ENCODE results near the gene ANGPT4. TPM values are rescaled to one million over a fixed set of nuclear protein-coding genes. Genes with fewer than 3 reads are reported as not detected.

The ANGPT4 gene
- total RNA-seq, 1 donor from 2014 or later, result not detected

DNA sequence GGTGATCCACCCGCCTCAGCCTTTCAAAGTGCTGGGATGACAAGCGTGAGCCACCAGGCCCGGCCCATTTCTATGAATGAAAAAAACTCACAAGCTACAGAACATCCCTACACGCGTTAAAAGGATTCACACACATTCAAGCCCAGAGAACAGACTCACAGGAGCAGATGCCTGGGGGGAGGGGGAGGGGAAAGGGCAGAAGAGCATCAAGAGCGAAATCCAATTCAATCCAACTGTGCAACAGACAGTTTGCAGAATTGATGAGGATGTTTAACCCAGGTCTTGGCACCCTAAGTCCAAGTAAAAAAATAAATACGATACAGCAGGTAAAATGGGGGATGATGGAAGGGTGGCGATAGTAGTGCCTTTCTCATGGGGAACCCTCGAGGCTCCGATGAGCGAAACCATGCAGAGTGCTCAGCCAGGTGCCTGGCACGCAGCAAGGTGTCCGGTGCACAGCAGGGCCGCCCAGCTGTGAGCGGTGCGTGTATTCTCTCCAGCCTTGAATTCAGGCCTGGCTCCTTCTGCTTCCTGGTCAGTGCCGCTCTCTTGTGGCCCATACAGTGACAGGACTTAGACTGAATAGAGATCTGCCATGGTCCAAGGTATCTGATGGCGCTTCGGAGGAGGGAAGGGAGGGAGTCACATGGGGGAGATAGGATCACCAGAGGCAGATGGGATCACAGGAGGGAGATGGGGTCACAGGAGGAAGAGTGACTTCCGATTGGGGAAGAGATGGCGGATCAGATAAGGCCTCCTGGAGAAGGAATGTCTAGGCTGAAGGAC, 35.4 kb upstream of the ANGPT4 start:
- H3K27ac Mint-ChIP-seq, result no peak overlapping the region
- ChIA-PET CTCF (interaction anchor here (1.4 kb wide), 1 partner anchor 136 kb away, joined by 4 read pairs; no protein-coding TSS in a partner anchor), POLR2A (no interaction called here)
- H3K4me1 Mint-ChIP-seq, result peaks cover 2% of the 10 kb centered on the region
- DNase-seq (no peak), ATAC-seq (ENCODE audit: low read depth) (no peak)
- no peaks in the 10 kb centered on the region for H3K36me3 Mint-ChIP-seq (ENCODE audit: low read depth)
- H3K4me3 Mint-ChIP-seq, result no peak overlapping the region
- H3K27me3 Mint-ChIP-seq, result peaks cover 31% of the 10 kb centered on the region
- no peaks in the 10 kb centered on the region for H3K9me3 Mint-ChIP-seq
- TF ChIP-seq, protein P1, sequence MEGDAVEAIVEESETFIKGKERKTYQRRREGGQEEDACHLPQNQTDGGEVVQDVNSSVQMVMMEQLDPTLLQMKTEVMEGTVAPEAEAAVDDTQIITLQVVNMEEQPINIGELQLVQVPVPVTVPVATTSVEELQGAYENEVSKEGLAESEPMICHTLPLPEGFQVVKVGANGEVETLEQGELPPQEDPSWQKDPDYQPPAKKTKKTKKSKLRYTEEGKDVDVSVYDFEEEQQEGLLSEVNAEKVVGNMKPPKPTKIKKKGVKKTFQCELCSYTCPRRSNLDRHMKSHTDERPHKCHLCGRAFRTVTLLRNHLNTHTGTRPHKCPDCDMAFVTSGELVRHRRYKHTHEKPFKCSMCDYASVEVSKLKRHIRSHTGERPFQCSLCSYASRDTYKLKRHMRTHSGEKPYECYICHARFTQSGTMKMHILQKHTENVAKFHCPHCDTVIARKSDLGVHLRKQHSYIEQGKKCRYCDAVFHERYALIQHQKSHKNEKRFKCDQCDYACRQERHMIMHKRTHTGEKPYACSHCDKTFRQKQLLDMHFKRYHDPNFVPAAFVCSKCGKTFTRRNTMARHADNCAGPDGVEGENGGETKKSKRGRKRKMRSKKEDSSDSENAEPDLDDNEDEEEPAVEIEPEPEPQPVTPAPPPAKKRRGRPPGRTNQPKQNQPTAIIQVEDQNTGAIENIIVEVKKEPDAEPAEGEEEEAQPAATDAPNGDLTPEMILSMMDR (IDR thresholded peaks at IDR 0.05), result no peak
- intact Hi-C loops (cut with micrococcal nuclease), result no loop called here

- Mint-ChIP-seq H3K36me3 (ENCODE audit: low read depth) (no peaks in the 10 kb centered on the region), H3K27me3 (peaks cover 17% of the 10 kb centered on the region), H3K9me3 (no peaks in the 10 kb centered on the region), H3K4me1 (no peaks in the 10 kb centered on the region), H3K4me3 (no peak overlapping the region), H3K27ac (no peak overlapping the region)
- ChIA-PET POLR2A (no interaction called here), CTCF (no interaction called here)
- TF ChIP-seq, protein P1 (IDR thresholded peaks at IDR 0.05), result no peak
- intact Hi-C loops (cut with micrococcal nuclease), result no loop called here
- DNase-seq (no peak), ATAC-seq (ENCODE audit: low read depth) (no peak)
These were observed 33.6 kb upstream of the ANGPT4 start for GRCh38 chr20:949717-950116.

DNA sequence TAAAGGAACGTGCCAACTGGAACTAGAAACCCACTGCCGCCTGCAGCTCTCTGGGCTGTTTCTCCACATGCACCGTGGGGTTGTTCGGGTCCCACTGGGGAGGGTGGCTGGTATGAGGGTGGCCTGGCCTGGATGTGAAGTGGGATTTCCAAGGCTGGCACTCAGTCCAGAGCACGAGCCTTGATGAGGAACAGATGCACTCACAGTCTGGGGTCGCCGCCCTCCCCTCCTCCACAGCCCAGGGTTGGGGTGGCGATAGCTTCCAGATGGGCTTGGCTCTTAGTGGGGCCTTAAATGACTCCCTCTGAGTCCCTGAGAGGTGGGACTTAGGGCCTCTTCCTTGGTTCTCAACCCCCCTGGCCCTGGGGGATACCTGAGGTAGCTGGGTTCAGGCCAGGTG, 30.7 kb upstream of the ANGPT4 start:
- H3K4me3 Mint-ChIP-seq, result no peak overlapping the region
- DNase-seq (no peak), ATAC-seq (ENCODE audit: low read depth) (no peak)
- ChIA-PET POLR2A (no interaction called here), CTCF (interaction anchor here (2.3 kb wide), 1 partner anchor 9 kb away, joined by 13 read pairs; no protein-coding TSS in a partner anchor)
- H3K4me1 Mint-ChIP-seq, result no peaks in the 10 kb centered on the region
- no peaks in the 10 kb centered on the region for H3K9me3 Mint-ChIP-seq
- H3K27me3 Mint-ChIP-seq, result peaks cover 14% of the 10 kb centered on the region
- TF ChIP-seq, protein P1 (IDR thresholded peaks at IDR 0.05), result no peak
- H3K36me3 Mint-ChIP-seq (ENCODE audit: low read depth), result no peaks in the 10 kb centered on the region
- intact Hi-C loops (cut with micrococcal nuclease), result no loop called here
- H3K27ac Mint-ChIP-seq, result no peak overlapping the region

DNA sequence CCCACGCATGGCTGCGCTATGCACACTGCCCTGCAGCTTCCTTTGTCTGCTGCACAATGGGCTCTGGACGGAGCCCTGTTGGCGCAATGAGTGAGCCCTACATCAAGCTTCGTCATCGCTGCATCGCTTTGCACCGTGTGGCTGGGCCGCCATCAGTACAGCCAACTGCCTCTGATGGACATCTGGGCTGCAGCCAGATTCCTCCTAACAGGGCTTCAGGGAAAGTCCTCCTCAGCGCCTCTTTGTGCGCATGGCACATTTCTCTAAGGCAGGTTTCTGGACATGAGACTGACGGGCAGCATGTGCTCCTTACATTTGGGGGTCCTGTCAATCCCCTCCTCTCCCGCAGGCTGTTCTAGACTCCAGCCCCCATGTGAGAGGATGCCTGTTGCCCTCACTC, 29.7 kb upstream of the ANGPT4 start:
- ATAC-seq (ENCODE audit: low read depth) (no peak), DNase-seq (no peak)
- H3K27me3 Mint-ChIP-seq, result peaks cover 15% of the 10 kb centered on the region
- CTCF ChIA-PET, result interaction anchor here (2.3 kb wide), 1 partner anchor 10 kb away, joined by 13 read pairs; no protein-coding TSS in a partner anchor
- TF ChIP-seq, protein P1 (IDR thresholded peaks at IDR 0.05), result no peak
- no peaks in the 10 kb centered on the region for H3K9me3 Mint-ChIP-seq
- no peak overlapping the region for H3K4me3 Mint-ChIP-seq
- POLR2A ChIA-PET, result no interaction called here
- H3K4me1 Mint-ChIP-seq, result no peaks in the 10 kb centered on the region
- intact Hi-C loops (cut with micrococcal nuclease), result no loop called here
- no peaks in the 10 kb centered on the region for H3K36me3 Mint-ChIP-seq (ENCODE audit: low read depth)
- no peak overlapping the region for H3K27ac Mint-ChIP-seq

DNA sequence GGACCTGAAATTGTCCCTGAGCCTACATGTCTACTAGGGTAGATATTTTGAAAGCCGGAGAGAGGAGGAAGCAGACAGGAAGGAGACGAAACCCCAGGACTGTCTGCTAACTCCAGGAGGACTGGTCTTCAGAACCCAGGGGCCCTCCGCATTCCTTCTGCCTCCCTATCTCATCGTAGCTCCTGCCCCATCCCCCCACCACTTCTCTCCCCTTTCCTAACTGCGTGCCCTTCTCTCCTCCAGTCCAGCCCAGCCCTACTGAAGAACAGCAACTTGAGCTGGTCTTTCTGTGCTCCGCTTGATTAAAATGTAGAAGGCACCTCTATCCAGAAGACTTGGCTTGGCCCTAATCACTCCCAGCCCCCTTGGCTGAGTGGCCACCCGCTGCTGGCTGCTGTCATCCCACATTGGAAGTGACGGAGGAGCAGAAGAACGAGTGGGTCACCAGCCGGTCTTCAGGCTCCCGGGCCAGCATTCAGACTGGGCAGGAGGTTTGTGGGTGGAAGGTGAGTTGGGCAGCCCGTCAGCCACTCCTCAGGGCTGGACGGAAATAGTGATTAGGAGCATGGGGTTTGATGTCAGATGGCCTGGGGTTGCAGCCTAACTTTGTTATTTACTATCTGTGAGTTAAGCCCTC, 28.8 kb upstream of the ANGPT4 start:
- DNase-seq (no peak), ATAC-seq (ENCODE audit: low read depth) (no peak)
- TF ChIP-seq, protein P1 (IDR thresholded peaks at IDR 0.05), result no peak
- no peaks in the 10 kb centered on the region for H3K9me3 Mint-ChIP-seq
- H3K4me3 Mint-ChIP-seq, result no peak overlapping the region
- H3K4me1 Mint-ChIP-seq, result no peaks in the 10 kb centered on the region
- ChIA-PET CTCF (no interaction called here), POLR2A (no interaction called here)
- intact Hi-C loops (cut with micrococcal nuclease), result no loop called here
- H3K27me3 Mint-ChIP-seq, result peaks cover 15% of the 10 kb centered on the region
- no peak overlapping the region for H3K27ac Mint-ChIP-seq
- H3K36me3 Mint-ChIP-seq (ENCODE audit: low read depth), result no peaks in the 10 kb centered on the region
